NCI-H524 treated with DMSO at 0.1 percent for 48 hours (cell line): Measurements from ENCODE around the gene BOK.

Experiments
- DNase-seq: peaks from one replicate; lab custom pipeline; 2025; lab: John Stamatoyannopoulos, UW

The BOK gene

DNA sequence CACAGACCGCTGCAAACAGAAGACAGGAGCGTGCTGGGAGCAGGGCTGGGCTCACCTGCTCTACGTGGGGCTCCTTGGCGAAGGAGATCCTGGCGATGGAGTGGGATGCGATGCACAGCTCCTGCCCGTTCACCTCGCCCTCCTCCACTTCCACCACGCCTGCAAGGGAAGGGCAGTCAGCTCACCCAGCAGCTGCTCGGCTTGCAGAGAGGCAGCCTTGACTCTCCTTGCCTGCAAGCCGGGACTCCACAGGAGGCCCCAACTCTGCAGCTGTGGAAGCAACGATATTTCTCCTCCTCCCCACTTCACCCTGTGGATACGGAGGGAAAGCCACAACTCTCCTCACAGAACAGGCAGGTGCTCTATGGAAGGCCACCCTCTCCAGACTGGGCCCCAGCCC lies 43.3 kb downstream of the BOK start:
- no peak for DNase-seq

DNA sequence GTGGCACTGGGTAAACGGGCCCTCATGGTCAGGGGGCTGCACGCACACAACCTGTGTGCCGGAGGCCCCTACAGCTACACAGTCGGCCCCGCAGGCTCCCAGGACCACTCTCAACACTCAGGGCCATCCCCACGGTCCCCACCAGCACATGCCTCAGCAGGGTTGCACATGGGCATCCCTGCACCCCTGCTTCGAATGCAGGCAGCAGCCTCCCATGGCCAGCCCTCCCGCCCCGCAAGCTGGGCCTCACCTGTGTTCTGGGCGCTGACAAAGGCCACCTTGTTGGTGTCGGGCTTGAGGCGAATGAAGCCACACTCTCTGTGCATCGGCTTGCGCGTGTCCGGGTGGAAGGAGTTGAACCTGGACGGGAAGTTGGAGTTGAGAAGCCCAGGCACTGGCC lies 44.2 kb downstream of the BOK start:
- no peak for DNase-seq

DNA sequence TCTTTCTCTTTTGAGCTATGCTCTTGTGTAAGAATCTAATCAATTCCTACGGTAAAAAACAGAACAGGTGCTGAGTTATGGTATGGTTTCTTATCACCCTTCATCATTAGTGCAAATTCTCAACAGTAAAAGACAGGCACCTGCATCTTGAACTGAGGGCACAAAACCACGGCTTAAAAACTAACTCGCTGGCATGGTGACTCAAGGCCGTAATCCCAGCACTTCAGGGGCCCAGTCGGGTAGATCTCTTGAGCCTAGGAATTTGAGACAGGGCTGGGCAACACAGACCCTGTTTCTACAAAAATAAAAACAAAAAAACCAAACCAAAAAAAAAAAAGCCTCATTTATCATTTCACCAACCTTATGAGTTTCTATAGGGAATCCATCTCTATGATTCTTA lies 45.1 kb downstream of the BOK start:
- no peak for DNase-seq

- DNase-seq: no peak
Observed at GRCh38 chr2:241606186-241606585, 47.6 kb downstream of the BOK start.

DNA sequence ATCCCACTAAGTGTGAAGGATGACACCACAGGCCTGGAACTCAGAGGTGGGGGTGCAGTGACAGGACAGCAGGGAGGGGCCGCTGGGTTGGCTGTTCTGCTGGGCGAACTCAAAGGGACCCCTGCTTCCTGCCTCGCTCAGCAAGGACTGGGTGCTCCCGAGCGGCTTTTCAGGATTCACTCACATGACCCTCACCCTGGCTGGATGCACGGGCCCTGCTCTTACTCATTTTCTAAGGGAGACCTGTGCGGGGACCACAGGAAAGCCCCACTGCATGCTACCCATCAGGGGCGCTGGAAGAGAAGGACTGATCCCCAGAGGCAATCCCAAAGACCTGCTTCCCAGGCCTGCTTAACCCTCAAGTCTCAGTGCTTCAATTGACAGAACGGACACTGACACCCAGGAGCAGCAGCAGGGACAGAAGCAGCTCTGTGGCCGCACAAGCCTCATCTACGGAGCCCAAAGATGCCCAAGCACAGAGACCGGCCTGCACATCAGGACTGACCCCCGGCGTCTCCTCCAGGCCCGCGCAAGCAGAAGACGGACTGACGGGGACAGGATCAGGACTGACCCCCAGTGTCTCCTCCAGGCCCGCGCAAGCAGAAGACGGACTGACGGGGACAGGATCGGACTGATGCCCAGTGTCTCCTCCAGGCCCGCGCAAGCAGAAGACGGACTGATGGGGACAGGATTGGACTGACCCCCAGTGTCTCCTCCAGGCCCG lies 48.8 kb downstream of the BOK start:
- no peak for DNase-seq

DNA sequence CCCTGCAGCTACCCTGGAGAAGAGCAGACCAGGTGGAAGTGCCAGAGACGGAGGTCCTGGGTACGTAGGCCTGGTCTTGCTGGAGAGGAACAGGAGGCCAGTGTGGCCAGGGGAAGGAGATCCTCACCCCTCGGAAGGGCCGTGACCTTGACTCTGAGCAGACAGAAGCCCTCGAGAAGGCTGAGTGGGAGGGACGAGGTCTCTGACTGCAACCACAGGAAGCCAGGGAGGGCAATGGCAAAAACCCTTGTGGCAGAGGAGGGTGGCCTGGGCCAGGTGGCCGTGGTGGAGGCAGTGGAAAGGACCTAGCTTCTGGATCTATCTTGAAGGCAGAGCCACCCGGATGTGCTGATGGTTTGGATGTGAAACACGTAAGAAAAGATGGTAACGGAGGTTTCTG lies 50.3 kb downstream of the BOK start:
- DNase-seq: no peak

DNA sequence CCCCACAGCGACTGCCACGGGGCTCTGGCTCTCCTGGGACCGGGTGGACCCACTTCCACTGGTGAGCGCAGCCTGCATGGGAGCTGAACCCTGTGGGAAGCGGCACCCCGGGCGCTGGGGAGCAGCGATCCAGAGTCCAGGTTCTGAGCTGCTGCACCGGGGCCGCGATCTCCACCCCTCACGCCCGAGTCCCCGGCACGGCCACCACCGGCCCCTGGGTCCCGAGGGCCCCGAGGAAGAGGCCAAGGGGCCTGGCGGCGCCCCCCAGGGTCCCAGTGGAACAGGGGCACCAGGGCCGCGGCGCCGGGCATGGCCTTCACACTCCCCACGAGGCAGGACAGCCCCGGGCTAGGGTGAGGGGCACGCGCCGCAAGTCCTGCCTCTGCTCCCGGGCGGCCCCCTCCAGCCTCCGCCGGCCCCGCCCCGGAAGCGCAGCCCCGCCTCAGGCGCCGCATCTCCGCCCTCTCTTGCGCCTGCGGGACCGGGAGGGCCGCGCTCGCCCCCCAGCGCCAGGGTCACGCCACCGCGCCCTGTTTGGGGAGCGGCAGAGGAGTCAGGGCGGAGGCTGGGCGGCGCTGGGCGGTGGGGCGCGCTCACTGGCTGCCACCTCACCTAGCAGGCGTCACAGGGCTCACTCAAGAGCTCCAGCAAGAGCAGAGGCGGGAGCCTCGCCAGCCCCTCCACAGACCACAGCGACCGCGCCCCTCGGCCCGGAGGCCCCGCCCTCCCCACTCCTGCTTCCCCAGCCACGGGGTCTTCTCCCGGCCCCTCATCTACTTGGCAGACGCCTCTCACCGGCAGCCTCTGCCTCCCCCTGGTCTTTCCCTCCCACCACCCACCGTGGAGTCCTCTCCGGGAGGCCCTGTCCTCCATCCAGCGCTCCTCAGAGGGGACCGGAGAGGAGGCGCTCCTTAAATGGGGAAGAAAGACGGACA lies 51.6 kb downstream of the BOK start:
- peak; percentile 9 for DNase-seq

DNA sequence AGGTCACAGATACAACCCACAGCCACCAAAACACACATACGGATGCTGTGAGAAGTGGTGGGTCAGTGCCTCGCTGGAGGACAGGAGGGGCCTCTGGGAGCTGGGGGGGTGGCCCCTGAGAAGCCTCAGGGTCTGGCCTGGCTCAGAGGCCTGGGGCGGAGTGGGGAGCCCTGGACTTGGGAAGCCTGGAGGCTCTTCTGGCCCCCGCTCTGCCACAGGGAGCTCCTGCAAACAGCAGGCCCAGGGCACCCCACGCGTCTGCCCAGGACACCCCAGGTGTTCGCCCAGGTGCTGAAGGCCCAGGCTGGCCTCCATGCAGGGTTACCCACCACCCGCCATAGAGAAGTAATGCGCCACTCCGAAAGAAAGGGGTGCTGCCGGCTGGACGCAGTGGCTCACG lies 52.5 kb downstream of the BOK start:
- DNase-seq: no peak

GRCh38 chr2:241612156-241613016 lies 53.8 kb downstream of the BOK start:
- no peak for DNase-seq

DNA sequence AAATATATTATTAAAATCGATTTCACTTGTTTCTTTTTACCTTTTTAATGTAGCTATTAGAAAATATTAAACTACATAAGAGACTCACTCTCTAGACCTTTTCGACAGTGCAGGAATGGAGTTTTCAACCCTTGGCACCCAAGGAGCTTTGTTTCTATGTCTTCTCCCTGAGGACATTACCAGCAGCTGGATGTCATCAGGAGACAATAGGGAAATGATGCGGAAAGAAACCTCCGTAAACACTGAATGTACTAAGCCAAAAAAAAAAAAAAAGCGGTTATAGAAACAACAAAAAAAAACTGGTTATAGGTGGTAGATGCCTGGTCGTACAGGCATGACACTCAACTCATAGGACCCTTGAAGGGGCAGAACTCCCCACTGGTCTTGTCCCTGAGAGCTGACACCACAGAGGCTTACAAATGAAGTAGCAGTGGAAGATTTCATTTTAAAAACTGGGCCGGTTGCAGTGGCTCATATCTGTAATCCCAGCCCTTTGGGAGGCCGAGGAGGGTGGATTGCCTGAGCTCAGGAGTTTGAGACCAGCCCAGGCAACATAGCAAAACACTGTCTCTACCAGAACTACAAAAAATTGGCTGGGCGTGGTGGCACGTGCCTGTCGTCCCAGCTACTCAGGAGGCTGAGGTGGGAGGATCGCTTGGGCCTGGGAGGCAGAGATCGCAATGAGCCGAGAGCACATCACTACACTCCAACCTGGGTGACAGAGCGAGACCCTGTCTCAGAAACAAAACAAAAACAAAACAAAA lies 54.7 kb downstream of the BOK start:
- DNase-seq: no peak

DNA sequence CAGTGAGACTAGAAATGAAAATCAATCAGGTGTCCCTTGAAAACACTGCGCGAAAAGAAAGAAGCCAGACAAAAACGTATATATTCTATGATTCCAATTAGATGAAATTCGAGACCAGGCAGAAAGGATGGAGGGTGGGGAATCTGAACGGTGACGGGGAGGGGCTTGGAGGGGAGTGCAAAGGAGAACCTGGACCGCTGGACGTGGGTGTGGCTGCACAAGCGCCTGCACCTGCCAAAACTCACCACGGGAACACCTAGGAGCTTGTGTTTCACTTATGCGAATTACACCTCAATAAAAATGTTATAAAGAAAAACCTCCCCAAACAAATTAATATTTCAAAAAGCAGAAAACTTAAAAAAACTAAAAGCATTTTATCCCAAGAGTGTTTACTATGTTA lies 56.5 kb downstream of the BOK start:
- DNase-seq: no peak

GRCh38 chr2:241615522-241616052 lies 57.0 kb downstream of the BOK start:
- no peak for DNase-seq

- DNase-seq: no peak
Observed at GRCh38 chr2:241616168-241617125, 57.9 kb downstream of the BOK start.

DNA sequence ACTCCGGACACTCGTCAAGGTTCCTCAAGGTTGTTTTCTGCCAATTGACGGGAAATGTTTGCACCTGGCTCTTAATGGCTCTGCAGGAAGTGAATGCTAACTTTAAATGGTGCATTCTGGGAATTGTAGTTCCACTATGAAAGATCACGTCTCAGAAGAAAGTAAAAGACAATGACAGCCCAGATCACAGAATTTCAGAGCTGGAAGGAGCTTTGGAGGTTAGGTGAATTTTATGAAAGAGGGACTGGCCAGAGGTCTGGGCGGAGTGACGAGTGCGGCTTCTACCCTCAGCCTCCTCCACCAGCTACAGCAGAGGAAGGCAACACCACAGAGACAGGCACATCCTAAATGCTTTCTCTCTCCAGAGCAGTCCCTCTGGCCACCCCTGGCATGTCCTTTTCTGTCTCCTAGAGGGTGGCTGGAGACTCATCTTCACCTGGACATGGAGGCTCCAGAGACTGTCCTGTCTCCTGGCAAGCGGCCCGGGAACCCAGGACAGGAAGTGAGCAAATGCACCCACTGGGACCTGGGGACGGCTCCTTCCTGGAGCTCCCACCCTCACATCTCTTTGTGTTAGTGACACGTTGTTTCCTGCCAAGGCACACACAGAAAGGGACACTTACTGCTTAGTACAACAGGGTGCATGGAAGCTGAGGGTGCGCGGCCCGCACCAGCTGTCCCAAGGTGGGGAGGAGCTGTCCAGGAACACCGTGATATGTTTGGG lies 59.0 kb downstream of the BOK start:
- no peak for DNase-seq

GRCh38 chr2:241618296-241618805 lies 59.8 kb downstream of the BOK start:
- no peak for DNase-seq

GRCh38 chr2:241618829-241619228 lies 60.3 kb downstream of the BOK start:
- no peak for DNase-seq

GRCh38 chr2:241619597-241620418 lies 61.3 kb downstream of the BOK start:
- no peak for DNase-seq

- no peak for DNase-seq
Observed at GRCh38 chr2:241620419-241620769, 61.8 kb downstream of the BOK start.
